Umbilical cord (tissue), 2 donors: ENCODE results near the gene DIPK2A. TPM values are rescaled to one million over a fixed set of nuclear protein-coding genes. Genes with fewer than 3 reads are reported as not detected.
A peak's percentile ranks its signal among the peaks of the same experiment; 100 is the strongest.

ENCODE experiments used
- DNase-seq: peaks from one replicate; pipeline ENCODE4 v3.0.0-alpha.2; 2015; ENCODE audit warnings: low spot score
- total RNA-seq: library from RNA; depleted of rRNA; stranded (reverse); fragments of >200 nt; gene quantifications from one replicate; pipeline ENCODE4 v1.2.3, GENCODE V29; 2014; ENCODE audit warnings: low replicate concordance; ENCODE audit not compliant: insufficient read depth

DIPK2A gene
- total RNA-seq, 1 donor from 2014 or later, result 316 TPM

DNA sequence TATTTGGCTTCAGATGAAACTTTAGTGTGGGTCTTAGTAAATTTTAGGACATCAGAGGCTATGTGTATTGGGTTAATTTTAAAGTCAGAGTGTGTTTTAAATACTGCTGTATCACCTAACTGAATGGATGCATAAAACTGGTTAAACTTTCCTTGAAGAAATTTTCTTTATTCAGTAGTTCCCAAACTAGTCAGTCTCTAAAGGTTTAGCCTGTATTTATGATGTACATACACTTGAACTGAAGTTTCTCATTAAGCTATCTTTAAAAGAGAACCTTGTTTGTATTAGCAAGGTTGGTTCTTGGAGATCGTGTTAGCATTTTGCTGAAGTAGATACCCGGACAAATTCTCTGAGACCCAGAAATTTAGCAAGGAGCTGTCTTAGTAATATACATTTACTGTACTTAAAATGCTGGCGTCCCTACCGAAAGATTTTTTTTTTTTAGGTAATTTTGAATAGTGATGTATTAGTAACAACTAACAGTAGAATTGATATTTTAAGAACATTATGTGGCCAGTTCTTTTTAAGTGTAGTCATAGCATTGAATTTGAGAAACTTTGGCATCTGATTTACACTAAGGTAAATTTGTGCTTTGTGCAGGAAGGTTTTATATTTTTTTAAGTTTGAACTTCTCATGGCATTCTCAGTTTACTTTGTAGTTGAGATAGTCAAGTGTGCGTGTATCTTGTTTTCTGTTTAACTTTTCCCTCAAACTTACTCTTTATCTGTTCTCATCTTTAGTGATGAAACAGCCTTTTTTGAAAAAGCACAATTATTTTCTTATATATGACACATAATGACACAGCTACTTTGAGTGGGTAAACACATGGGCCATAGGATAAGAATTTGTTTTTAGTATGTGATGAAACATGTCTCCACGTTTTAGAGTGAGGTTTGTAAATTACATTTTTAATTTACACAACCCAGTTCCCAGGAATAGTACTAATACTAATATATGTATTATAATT is 2.9 kb downstream of the DIPK2A start:
- DNase-seq, result peak; percentile 35

DNA sequence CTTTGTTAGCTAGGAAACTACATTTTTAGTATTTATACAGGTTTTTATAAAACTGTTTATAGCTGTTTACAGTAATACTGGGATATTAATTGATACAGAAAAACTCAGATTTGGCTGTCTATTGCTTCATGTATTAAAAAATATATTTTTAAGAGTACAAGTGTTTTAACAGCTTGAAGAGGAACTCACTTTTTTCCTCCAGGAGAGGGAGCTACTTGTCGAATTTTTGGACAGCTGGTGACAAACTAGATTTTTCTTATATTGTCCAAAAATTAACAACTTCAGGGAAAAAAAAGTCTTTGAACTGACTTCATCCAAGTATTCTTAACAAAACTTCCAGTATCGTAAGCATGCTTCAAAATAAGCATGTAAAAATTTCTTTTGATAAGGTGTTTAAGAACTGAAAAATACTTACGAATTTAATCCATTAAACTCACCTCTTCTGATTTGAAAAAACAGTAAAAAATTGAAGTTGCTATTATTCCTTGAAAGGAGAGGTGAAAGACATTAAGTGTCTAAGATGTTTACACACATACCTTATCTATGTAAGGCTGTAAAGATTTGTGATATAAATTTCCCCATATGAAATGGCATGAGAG is 4.0 kb downstream of the DIPK2A start:
- peak; percentile 87 for DNase-seq

DNA sequence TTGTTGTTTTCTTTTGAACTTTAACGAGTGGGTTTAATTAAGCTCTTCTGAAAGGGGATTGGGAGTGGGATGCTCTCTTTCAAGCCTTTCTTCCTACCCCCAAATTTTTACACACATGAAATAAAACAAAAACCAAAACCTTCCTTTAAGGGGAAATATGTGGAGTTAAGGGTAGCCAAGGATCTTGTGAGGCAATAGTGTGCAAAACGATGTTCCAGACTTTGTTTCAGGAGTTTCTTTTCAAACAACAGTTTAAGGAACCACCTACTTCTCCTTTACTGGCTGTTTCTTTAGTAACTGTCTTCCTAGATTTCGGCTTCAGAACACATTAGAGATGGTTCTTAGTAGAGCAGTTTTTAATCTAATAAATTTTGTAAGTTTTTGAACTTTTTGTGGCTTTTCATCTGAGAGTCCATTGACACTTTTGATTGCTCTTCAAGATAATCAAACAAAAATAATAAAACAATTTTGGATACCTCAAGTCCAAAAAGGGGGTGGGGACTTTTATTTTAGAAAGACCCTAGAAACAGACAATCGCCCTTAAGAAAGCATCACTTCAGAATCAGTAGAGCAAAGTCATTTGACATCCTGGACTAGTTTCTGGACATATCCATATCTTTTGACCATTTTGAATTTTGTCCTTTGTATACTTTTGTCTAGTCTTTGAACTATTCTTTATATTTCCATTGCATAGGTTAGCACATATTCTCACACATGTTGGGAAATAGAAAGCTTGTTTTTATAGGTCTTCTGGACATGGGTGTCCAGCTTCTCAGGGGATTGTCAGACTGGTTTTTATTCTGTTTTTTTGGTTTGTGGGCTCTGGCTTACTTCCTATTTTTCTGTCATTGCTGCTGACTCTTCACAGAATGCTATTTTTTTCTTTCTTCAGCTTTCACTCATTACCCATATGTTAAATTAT is 6.0 kb downstream of the DIPK2A start:
- DNase-seq, result peak; percentile 62

DNA sequence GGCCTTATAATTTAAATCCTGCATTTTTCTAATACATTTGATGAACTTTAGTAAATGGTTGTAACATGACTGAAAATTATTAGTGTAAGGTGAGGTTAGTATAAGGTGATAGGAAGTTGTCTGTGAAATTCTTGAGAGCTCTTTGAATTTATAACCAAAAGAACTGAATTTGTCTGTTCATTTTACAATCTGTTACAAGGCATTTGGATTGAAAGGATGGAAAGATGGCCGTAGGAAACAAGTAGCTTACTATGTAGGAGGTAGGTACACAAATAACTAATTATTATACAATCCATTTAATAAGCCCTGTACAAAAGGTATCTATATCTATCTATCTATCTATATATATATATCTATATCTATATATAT is 6.6 kb downstream of the DIPK2A start:
- no peak for DNase-seq

DNA sequence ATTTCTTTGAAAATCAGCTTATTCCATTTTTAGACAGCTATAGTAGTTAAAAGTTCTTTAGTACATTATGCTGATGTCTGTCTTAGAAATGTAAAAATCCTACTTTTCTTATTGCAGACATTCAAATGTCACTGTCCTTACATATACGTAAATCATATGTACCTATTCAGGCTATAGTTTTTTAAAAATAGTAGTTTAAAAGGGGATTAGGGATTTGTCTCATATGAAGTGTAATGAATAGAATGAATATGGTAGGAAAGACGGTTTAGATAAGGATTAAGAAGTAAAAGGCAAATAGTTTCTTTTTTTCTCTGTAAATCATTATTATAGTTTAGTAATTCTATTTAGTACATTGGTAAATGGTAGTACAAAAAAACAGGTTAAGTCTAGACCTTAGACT is 7.4 kb downstream of the DIPK2A start:
- no peak for DNase-seq

DNA sequence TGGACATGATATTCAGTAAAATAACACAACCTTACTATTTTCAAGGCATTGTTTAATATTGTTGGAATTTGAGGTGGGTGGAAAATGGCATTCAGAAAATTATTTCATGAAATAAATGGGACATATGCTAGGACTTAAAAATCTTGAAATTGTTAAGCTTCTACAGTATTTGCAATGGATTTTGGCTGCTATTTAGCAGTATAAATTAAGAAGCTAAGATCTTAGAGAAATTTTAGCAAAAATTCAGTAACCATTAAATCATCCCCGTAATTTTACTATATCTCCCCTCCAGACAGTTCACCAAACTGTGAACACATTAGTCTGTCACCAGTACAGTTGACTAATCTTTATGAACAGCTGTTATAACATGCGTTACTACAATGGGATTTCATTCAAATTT is 8.2 kb downstream of the DIPK2A start:
- no peak for DNase-seq

DNA sequence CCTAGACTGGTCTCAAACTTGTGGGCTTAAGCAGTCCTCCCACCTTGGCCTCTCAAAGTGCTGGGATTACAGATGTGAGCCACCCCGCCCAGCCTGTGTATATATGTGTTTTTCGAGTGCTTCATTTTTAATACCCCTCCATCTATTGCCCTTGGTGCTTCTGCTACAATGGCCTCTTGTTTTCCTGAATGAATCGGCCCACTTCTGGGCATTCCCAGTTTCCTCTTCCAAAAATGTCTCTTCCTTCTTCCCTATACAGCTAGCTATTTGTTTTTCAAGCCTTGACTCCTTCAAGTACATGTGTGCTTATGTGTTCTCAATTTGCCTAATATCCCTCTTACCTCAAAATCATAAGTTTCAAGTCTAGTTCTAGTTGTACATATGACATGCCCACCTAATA is 16.7 kb downstream of the DIPK2A start:
- DNase-seq, result no peak

DNA sequence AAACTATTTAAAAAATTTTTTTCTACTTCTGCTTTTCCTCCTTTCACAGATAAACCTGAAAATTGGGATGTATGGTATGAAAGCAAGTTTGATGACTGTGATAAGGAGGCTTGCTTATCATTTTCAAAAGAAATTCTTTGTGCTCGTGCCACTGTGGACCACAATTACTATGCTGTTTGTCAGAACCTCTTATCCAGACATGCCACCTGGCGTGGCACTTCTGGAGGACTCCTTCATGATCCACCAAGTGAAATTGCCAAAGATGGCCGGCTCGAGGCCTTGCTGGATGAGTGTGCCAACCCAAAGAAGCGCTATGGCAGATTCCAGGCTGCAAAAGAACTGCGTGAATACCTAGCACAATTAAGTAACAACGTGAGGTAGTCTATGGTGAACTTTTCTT is 17.8 kb downstream of the DIPK2A start:
- DNase-seq, result no peak

DNA sequence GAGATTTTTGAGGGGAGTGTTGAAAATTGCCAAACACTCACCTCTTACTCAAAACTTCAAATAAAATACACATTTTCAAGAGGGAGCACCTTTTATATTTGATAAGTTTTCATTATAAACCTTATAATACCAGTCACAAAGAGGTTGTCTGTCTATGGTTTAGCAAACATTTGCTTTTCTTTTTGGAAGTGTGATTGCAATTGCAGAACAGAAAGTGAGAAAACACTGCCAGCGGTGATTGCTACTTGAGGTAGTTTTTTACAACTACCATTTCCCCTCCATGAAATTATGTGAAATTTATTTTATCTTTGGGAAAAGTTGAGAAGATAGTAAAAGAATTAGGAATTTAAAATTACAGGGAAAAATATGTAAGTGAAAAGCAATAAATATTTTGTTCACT is 20.1 kb downstream of the DIPK2A start:
- DNase-seq, result no peak

DNA sequence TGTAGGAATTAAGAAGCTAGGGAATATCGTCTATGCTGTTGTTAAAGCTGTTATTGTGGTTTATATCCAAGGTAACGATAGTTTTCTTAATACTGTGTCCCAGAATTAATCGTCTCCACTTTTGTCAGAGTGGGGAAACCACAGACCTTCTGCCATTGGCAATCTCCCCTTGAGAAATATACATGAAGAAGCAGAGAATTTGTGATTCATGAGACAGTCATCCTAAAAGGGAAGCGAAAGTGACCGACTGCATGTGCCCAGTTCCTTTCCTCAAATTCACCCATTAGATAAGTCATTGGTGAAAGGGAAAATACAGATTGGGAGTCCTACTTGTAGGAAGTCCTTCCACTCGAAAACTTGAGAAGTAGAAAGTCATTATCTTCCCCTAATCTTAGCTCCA is 26.6 kb downstream of the DIPK2A start:
- DNase-seq, result no peak

DNA sequence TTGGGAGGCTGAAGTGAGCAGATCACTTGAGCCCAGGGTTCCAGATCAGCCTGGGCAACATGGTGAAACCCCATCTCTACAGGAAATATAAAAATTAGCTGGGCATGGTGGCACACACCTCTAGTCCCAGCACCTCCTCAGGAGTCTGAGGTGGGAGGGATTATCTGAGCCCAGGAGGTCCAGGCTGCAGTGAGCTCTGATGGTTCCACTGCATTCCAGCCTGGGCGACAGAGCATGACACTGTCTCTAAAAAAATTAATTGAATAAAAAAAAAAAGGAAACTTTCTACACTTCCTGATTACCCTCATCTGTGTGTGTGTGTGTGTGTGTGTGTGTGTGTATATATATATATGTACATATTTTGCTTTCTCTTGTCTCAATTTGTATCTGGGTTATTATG is 31.4 kb downstream of the DIPK2A start:
- DNase-seq, result no peak

DNA sequence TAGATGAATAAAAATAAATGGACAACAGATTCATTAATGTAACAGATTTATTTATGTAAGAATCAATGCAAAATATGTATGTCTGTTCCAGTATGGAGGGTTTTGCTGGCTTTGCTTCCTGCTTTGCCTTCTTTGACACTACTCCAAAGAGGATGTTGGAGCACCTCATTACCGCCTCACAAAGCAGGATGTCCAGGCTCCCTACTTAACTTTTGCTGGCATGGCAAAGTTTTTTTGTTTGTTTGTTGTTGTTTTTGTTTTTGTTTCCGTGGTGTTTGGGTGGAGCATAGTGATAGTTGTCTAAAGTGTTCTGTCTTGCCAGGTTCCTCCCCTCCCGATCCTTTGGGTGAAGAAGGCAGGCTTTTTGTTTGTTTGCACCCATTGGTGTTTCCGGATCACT is 38.7 kb downstream of the DIPK2A start:
- DNase-seq, result no peak

DNA sequence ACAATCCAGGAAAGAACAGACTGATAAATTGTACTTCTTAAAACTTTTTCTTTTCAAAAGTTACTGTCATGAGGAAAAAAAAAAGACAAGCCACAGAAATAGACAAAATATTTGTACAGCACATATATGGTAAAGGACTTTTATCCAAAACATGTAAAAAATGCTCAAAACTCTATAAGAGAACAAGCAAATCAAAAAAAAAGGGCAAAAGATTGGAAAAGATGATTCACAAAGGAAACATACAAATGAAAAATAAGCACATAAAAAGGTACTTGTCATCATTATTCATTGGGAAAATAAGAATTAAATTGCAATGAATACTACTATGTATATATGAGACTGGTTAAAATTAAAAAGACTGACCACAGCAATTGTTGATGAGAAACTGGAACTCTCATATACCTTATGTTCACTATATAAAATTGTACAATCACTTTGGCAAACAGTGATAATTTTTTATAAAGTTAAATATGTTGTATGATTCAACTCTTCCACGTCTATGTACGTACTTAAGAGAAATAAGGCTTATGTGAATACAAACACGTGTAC is 39.7 kb downstream of the DIPK2A start:
- no peak for DNase-seq

DNA sequence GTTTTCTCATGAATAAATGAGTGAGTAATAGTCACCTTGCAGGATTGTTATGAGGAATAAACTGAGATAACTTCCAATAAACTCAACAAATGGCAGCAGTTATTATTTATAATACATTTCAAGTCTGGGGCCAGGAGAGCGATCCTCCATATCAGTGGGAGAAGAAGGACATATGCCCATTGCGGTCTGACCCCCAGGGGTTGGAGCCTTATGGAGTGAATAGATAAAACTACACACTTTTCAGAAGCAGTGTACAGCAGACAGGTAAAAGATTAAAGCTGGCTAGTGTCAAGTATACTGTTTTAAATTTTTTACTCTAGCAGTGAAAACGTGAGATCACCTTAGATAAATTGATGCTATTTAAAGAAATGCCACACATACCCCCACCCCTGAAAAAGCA is 43.5 kb downstream of the DIPK2A start:
- no peak for DNase-seq

DNA sequence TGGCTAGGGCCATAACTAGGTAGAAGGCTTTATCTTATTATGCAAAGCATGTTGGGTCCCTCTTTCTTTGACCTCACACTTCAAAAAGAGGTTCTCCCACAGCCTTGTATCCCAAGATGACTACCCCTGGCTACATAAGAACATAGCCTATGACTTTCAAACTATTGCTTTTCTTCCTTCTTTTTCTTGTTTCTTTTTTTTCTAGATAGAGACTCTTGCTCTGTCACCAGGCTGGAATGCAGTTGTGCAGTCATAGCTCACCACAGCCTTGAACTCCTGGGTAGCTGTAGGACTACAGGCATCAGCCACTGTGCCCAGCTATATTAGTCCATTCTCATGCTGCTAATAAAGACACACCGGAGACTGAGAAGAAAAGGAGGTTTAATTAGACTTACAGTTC is 47.2 kb downstream of the DIPK2A start:
- no peak for DNase-seq

Other genes starting within 250 kb of the DIPK2A start
- gene SLC9A9, start 123.4 kb upstream of the DIPK2A start, total RNA-seq, result 43.6 TPM